NAMALWA (cell line): ENCODE measurements around the gene CABLES1.

Source experiments
- DNase-seq: peaks from one replicate; pipeline ENCODE4 v3.0.0-alpha.2; 2015; ENCODE audit warnings: low spot score

CABLES1 gene

DNA sequence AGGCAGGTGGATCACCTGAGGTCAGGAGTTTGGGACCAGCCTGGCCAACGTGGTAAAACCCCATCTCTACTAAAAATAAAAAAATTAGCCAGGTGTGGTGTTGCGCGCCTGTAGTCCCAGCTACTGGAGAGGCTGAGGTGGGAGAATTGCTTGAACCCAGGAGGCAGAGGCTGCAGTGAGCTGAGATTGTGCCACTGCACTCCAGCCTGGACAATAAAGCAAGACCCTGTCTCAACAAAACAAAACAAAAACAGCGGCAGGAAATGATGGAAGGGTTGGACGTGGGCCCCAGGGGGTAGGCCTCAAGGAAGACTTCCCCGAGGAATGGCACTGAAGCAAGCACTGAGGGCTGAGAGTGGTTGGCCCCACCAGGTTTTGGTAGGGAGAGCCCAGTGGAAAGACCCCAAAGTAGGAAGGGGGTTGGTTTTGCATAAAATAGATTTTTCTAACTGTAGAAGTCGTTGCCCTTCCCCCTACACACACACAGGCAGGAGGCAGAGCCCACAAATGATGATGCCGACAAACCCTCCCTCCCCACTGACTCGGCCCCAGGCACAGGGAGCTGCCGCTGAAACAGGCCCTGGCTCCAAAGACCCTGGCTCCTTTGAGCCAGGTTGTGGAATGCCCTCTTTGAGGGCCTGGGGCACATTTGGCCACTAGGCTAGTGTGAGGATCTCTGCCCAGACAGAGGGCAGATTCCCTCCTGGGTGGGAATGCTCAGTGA is 104.8 kb downstream of the CABLES1 start:
- DNase-seq, result peak; percentile 39

DNA sequence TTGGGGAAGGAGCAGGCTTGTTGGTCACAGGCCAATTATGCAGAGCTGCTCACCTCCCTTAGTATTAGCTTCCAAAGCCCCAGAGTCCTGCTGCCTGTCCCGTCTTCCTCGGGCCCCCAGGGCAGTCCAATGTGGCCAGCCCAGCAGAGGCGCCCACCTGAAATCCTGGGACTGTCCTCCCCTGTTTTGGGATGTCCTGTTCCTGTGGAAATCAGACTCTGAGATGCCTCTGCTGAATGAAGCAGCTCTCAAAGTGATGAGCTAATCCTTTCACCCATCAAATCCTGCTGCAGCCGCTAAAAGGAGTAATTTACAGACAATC is 105.3 kb downstream of the CABLES1 start:
- DNase-seq, result peak; percentile 29

DNA sequence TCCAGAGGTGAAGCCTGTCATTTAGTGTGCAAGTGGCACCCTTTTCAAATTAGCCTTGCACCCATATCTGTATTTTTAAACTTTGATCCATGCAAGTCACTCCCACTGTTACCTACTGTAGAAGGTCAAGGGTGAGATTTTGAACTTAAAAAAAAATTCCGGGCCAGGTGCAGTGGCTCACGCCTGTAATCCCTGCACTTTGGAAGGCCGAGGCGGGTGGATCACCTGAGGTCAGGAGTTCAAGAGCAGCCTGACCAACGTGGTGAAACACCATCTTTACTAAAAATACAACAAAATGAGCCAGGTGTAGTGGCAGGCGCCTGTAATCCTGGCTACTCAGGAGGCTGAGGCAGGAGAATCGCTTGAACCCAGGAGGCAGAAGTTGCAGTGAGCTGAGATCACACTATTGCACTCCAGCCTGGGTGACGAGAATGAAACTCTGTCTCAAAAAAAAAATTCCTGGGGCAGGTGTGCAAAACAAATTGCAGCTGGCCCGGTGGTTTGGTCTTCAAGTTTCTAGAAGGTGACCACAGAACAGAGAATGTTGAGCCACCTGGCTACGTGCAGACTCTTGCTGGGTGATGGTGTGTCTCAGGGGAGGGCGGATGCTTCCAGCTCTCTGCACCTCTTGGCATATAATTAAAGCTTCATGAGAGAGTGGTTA is 106.7 kb downstream of the CABLES1 start:
- DNase-seq, result peak; percentile 88

- peak; percentile 54 for DNase-seq
Measured at GRCh38 chr18:23243178-23243577, 107.9 kb downstream of the CABLES1 start.

DNA sequence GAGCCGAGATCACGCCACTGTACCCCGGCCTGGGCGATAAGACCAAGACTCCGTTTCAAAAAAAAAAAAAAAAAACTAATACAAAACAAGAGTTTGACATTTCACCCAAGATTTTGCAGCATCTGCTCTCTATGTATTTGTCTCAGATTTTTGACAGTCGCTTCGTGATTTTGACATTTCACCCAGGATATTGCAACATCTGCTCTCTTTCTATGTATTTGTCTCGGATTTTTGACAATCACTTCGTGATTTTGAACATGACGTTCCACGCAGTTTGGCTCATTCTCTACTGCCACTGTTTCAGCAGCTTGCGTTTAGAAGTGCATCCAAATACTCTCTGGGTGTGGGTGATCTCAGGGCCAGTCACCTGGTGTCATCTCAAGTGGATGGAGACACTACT is 108.5 kb downstream of the CABLES1 start:
- DNase-seq, result no peak

- no peak for DNase-seq
Measured at GRCh38 chr18:23244401-23244800, 109.1 kb downstream of the CABLES1 start.

DNA sequence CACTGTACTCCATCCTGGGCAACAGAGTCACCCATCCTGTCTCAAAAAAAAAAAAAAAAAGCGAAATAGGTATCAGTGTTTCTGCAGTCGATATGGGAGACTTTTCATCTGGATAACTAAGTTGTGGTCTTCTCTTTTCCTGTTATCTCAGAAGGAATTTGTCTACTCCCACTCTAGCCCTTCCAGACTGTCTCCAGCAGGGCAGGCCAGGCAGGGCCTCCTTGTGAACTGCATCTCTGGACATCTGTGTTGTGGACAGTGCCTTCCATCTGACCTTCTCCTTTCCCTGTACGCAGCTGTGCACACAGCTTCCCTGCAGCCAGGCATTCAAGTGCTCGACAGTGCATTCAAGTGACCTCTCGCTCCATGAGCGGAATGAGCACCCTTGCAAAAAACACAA is 110.2 kb downstream of the CABLES1 start:
- no peak for DNase-seq

GRCh38 chr18:23247331-23247730 is 112.0 kb downstream of the CABLES1 start:
- no peak for DNase-seq

- no peak for DNase-seq
Measured at GRCh38 chr18:23247896-23248295, 112.6 kb downstream of the CABLES1 start.

- no peak for DNase-seq
Measured at GRCh38 chr18:23248826-23249225, 113.5 kb downstream of the CABLES1 start.

- no peak for DNase-seq
Measured at GRCh38 chr18:23249348-23249747, 114.1 kb downstream of the CABLES1 start.

- no peak for DNase-seq
Measured at GRCh38 chr18:23250893-23251656, 115.8 kb downstream of the CABLES1 start.

- DNase-seq, result no peak
Measured at GRCh38 chr18:23253630-23254029, 118.3 kb downstream of the CABLES1 start.

DNA sequence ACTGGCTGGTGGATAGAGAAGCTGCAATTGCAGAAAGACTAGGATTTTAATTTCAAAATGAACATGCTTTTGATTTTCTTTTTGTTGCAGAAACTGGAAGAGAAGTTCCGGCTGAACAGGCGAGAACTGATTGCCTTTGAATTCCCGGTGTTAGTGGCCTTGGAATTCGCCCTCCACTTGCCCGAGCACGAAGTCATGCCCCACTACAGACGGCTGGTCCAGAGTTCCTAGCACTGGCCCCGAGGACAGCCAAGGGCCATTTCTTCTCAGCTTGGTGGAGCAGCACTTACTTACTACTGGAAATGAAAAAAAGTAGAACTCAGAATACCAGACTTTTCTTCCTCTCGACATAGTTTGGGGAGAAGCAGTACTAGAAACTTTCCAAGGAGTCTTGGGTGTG is 121.9 kb downstream of the CABLES1 start:
- DNase-seq, result no peak

DNA sequence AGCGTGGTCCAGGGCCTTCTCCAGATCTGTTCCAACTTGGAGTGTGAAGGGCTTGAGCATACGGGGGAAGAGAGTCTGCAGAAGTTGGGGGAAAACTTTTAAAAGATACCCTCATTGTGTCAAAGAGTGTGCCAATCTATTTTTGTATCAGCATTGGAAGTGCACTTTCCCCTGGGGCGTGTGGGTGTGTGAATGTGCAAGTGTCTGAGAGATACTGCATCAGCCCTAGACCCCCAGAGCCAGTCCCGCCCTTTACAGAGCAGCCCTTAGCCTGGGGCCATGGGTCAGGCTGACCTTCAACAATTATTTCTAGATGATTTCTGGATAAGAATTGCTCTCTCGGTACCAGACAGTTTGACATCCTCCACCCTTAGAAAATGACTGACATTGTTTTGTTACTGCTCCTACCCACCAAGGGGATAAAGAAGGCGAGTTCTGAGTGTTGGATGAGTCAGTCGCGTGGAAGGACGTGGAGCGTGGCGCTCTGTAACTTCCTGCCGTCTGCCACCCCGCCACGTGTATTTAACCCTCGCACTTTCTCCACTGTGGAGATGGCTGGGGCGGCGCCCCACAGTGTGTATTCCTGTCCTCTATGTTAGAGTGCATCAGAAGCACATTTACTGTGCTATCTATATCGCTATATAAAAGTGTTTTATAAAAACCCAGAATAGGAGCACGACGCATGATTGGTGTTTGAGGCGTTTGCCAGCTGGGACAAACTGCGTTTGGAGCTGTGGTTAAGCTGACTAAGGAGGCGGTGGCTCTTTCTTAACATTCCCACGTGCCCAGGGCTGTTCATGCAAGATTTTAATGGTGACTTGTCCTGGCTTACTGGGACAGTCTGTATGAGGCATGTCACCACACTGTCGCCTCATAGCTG is 122.6 kb downstream of the CABLES1 start:
- DNase-seq, result no peak

- DNase-seq, result no peak
Measured at GRCh38 chr18:23258566-23259469, 123.5 kb downstream of the CABLES1 start.

DNA sequence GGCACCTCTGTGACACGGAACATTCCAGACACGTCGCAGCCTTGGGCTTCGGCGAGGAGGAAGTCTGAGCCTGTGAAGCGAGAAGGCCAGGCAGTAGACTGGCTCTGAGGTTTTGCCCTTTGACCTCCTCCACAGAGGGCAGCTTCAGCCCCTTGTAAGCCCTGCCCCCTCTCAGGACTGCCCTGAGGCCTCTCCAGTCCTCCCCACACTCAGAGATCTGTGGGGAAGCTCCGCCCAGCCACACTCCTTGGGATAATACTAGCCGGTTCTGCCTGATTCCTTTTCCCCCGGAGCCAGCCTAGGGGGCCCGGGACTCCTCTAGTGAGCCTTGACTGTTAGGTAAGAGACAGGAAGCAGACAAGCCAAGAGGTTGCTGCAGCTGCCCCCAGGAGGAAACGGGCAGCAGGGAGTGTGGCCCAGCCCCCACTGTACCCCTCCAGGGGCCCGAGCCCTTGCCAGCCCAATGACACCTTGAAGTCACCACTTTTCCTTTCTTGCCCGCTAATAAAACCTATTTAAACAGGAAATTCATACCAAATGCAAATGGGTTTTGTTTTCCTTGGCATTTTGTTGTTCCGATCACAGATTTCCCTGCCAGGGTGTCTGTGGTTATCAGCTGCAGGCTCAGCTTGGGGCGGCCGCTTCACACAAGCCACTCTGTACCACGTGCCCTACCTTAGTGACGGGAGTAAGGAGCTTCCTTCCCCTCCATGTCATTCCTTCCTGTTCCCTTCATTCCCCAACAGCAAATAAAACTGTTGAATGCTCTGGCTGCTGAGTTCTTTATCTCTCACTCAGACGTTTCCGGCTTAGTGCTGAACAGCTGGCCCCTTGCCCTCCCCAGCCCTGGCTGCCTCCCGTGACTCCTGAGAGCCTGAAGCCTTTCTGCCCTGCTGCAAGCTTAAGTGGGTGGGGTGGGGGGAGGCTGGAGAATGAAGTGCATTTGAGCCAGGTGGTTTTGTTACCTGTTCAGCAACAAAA is 124.7 kb downstream of the CABLES1 start:
- peak; percentile 64 for DNase-seq

DNA sequence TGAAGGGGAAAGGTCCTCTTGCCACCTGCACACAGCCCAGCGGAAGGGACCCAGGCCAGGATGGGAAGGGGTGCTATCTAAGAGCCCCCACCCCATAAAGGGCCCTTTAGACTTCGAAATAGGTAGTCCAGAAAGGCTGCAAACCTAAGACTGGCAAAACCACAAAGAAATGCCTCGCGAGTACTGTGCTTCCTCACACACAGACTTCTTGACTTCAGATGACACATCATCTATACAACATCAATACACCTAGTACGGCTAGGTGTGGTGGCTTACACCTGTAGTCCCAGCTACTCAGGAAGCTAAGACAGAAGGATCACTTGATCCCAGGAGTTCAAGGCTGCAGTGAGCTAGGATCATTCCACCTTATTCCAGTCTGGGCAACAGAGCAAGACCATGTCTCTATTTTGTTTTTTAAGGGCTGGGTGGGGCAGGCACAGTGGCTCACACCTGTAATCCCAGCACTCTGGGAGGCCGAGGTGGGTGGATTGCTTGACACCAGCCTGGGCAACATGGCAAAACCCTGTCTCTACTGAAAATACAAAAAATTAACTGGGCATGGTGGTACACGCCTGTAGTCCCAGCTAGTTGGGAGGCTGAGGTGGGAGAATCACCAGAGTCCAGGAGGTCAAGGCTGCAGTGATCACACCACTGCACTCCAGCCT is 125.8 kb downstream of the CABLES1 start:
- peak; percentile 21 for DNase-seq

- no peak for DNase-seq
Measured at GRCh38 chr18:23263551-23264235, 128.4 kb downstream of the CABLES1 start.
